GM19238 (cell line): Measurements from ENCODE around the gene LENG8.

Experiments used
- DNase-seq: peaks from one replicate; pipeline ENCODE4 v3.0.0; 2011; ENCODE audit warnings: low spot score; ENCODE audit not compliant: insufficient read length

Gene LENG8

GRCh38 chr19:54422136-54422535 is 26.9 kb upstream of the LENG8 start:
- DNase-seq, result no peak

- no peak for DNase-seq
Measured at GRCh38 chr19:54424201-54424600, 24.8 kb upstream of the LENG8 start.

GRCh38 chr19:54424660-54425381 is 24.2 kb upstream of the LENG8 start:
- no peak for DNase-seq

- no peak for DNase-seq
Measured at GRCh38 chr19:54425382-54425723, 23.6 kb upstream of the LENG8 start.

- DNase-seq, result no peak
Measured at GRCh38 chr19:54426291-54426931, 22.6 kb upstream of the LENG8 start.

GRCh38 chr19:54427586-54427985 is 21.4 kb upstream of the LENG8 start:
- no peak for DNase-seq

GRCh38 chr19:54428323-54429175 is 20.4 kb upstream of the LENG8 start:
- no peak for DNase-seq

- DNase-seq, result no peak
Measured at GRCh38 chr19:54429176-54429495, 19.9 kb upstream of the LENG8 start.

GRCh38 chr19:54429545-54430227 is 19.3 kb upstream of the LENG8 start:
- no peak for DNase-seq

- DNase-seq, result no peak
Measured at GRCh38 chr19:54430306-54431254, 18.4 kb upstream of the LENG8 start.

GRCh38 chr19:54431255-54431838 is 17.7 kb upstream of the LENG8 start:
- no peak for DNase-seq

- no peak for DNase-seq
Measured at GRCh38 chr19:54432144-54432738, 16.8 kb upstream of the LENG8 start.

GRCh38 chr19:54433697-54434096 is 15.3 kb upstream of the LENG8 start:
- DNase-seq, result no peak

- no peak for DNase-seq
Measured at GRCh38 chr19:54434112-54434872, 14.7 kb upstream of the LENG8 start.

GRCh38 chr19:54434873-54435214 is 14.2 kb upstream of the LENG8 start:
- no peak for DNase-seq

GRCh38 chr19:54435551-54436016 is 13.4 kb upstream of the LENG8 start:
- no peak for DNase-seq

- DNase-seq, result no peak
Measured at GRCh38 chr19:54436031-54436523, 12.9 kb upstream of the LENG8 start.

- DNase-seq, result no peak
Measured at GRCh38 chr19:54436628-54437252, 12.3 kb upstream of the LENG8 start.
